Effector memory CD8-positive, alpha-beta T cell (primary cell): ENCODE results near the gene SCAMP2.

Experiments
- ATAC-seq: fragments of 150-1000 bp; cut with Tn5 transposase; replicated peaks from 2 replicates; pipeline ENCODE4 v1.10.0; 2021; ENCODE audit warnings: mild to moderate bottlenecking, moderate library complexity
- DNase-seq, 3 experiments: peaks; one replicate each; pipeline ENCODE4 v3.0.0; 2021
- H3K27ac Mint-ChIP-seq, 2 donors: one replicate each; pipeline ENCODE4 v1.8.0; 2022; ENCODE audit warnings: mild to moderate bottlenecking in 2 of 2, mixed read lengths in 2 of 2, moderate library complexity in 2 of 2
- H3K27me3 Mint-ChIP-seq, 2 donors: one replicate each; pipeline ENCODE4 v1.8.0; 2022; ENCODE audit warnings: mixed read lengths in 2 of 2
- H3K36me3 Mint-ChIP-seq: one replicate; pipeline ENCODE4 v1.8.0; 2022; ENCODE audit warnings: mild to moderate bottlenecking, moderate library complexity, mixed read lengths; ENCODE audit not compliant: insufficient read depth
- H3K4me1 Mint-ChIP-seq, 2 donors: one replicate each; pipeline ENCODE4 v1.8.0; 2022; ENCODE audit warnings: low read depth in 2 of 2, mixed read lengths in 2 of 2
- H3K4me3 Mint-ChIP-seq, 2 donors: one replicate each; pipeline ENCODE4 v1.8.0; 2022; ENCODE audit warnings: mild to moderate bottlenecking in 2 of 2, mixed read lengths in 2 of 2, moderate library complexity in 2 of 2
- H3K9me3 Mint-ChIP-seq, 2 donors: one replicate each; pipeline ENCODE4 v1.8.0; 2022; ENCODE audit warnings: mixed read lengths in 2 of 2

SCAMP2 gene

GRCh38 chr15:74795966-74796625 is 77.1 kb downstream of the SCAMP2 start:
- Mint-ChIP-seq H3K9me3 (no peaks in the 10 kb centered on the region), H3K36me3 (peaks cover 68% of the 10 kb centered on the region), H3K4me3 (peak overlapping the region; percentile 51 to 75), H3K27me3 (no peaks in the 10 kb centered on the region), H3K27ac (peak overlapping the region; percentile 83 to 86), H3K4me1 (peaks cover 70% of the 10 kb centered on the region in 2 donors)
- no peak for DNase-seq
- ATAC-seq, result no peak

- no peaks in the 10 kb centered on the region for H3K9me3 Mint-ChIP-seq
- DNase-seq (no peak), ATAC-seq (no peak)
- peaks cover 72 to 74% of the 10 kb centered on the region in 2 donors for H3K4me1 Mint-ChIP-seq
- peak overlapping the region; percentile 83 to 86 for H3K27ac Mint-ChIP-seq
- H3K36me3 Mint-ChIP-seq, result peaks cover 68% of the 10 kb centered on the region
- peak overlapping the region; percentile 71 to 79 for H3K4me3 Mint-ChIP-seq
- H3K27me3 Mint-ChIP-seq, result no peaks in the 10 kb centered on the region
Observed at GRCh38 chr15:74794970-74795349, 78.2 kb downstream of the SCAMP2 start.

- H3K4me1 Mint-ChIP-seq, result peaks cover 72 to 77% of the 10 kb centered on the region in 2 donors
- H3K9me3 Mint-ChIP-seq, result no peaks in the 10 kb centered on the region
- H3K27me3 Mint-ChIP-seq, result no peaks in the 10 kb centered on the region
- peak overlapping the region; percentile 83 to 86 for H3K27ac Mint-ChIP-seq
- H3K36me3 Mint-ChIP-seq, result peaks cover 68% of the 10 kb centered on the region
- no peak for DNase-seq
- ATAC-seq, result no peak
- peak overlapping the region; percentile 71 to 79 for H3K4me3 Mint-ChIP-seq
Observed at GRCh38 chr15:74794248-74794969, 78.8 kb downstream of the SCAMP2 start.
